Measurements from ENCODE around the gene IL4R. TPM values are rescaled to one million over a fixed set of nuclear protein-coding genes. Genes with fewer than 3 reads are reported as not detected.
A peak's percentile ranks its signal among the peaks of the same experiment; 100 is the strongest.

The IL4R gene
- total and polyA plus RNA-seq, 2 of the 13 experiments (the other 11 are each of a cell fraction or from before 2014, with no cell fraction given), result 15.9 to 49.6 TPM

DNA sequence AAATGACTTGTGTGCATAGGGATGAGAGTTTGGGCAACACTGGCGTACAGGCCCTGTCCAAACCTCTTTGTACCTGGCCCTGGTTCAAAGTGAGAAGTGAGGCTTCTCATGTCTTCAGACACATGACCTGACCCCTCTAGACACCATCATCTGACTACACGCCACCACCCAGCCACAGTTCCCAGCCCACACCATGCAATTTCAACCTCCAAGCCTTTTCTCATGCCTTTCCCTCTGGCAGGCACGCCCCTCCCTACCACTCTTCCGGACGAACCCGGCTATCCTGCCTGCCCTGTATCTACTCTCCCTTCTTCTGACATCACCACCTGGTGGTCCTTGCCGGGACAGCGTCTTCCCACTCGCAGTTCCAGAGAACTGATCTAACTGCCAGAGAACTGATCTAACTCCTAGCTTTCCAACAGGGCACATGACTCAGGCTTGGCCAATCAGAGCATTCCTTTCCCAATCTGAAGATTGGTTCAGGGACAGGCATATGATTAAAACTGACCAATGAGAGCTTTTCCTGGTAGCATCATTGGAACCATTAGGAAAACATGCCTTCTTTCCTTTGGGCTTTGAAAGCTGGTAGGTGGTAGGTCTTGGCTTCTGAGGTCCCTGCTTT lies 61.1 kb downstream of the IL4R start (continued):
- TF ChIP-seq KDM2A (CRISPR knock-in tag; IDR thresholded peaks at IDR 0.05; ENCODE audit: borderline replicate concordance, low read depth) (peak; percentile 69), ATF7-NPFF (CRISPR knock-in tag; IDR thresholded peaks at IDR 0.05; ENCODE audit: low read depth) (0 out of 2 replicates have a peak, but pooled peaks have one; percentile 52), ZBTB7B (CRISPR knock-in tag; IDR thresholded peaks at IDR 0.05) (0 out of 2 replicates have a peak, but pooled peaks have one; percentile 47), MIER2 (CRISPR knock-in tag; IDR thresholded peaks at IDR 0.05) (peak; percentile 51; the same call in 1 of the 2 replicates), SMC3 (IDR thresholded peaks at IDR 0.05; ENCODE audit: low read length) (peak; percentile 95), EHMT2 (IDR thresholded peaks at IDR 0.05; ENCODE audit: borderline replicate concordance, low read depth, low read length) (peak; percentile 48; the same call in 1 of the 2 replicates), CBX1 (IDR thresholded peaks at IDR 0.05; ENCODE audit: low read depth) (peak; percentile 40), SALL2 (CRISPR knock-in tag; IDR thresholded peaks at IDR 0.05) (no peak), ZFX (CRISPR knock-in tag; IDR thresholded peaks at IDR 0.05; ENCODE audit: low read depth) (0 out of 2 replicates have a peak, but pooled peaks have one; percentile 17), MIER3 (CRISPR knock-in tag; IDR thresholded peaks at IDR 0.05; ENCODE audit: borderline replicate concordance) (0 out of 2 replicates have a peak, but pooled peaks have one; percentile 31), SSRP1 (CRISPR knock-in tag; IDR thresholded peaks at IDR 0.05) (0 out of 2 replicates have a peak, but pooled peaks have one; percentile 60), GATAD1 (CRISPR knock-in tag; IDR thresholded peaks at IDR 0.05) (peak; percentile 71; the same call in 1 of the 2 replicates), ZNF543 (CRISPR knock-in tag; IDR thresholded peaks at IDR 0.05) (no peak), TEAD3 (CRISPR knock-in tag; optimal IDR thresholded peaks at IDR 0.05; ENCODE audit: borderline replicate concordance) (peak; percentile 40), ZC3H4 (CRISPR knock-in tag; IDR thresholded peaks at IDR 0.05; ENCODE audit: borderline replicate concordance) (no peak), ZNF792 (CRISPR knock-in tag; IDR thresholded peaks at IDR 0.05) (peak; percentile 79; the same call in 1 of the 2 replicates)
- TF ChIP-seq, protein P1, sequence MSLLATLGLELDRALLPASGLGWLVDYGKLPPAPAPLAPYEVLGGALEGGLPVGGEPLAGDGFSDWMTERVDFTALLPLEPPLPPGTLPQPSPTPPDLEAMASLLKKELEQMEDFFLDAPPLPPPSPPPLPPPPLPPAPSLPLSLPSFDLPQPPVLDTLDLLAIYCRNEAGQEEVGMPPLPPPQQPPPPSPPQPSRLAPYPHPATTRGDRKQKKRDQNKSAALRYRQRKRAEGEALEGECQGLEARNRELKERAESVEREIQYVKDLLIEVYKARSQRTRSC (CRISPR knock-in tag; IDR thresholded peaks at IDR 0.05; ENCODE audit: low read depth), result no peak
- TF ChIP-seq, protein P2, sequence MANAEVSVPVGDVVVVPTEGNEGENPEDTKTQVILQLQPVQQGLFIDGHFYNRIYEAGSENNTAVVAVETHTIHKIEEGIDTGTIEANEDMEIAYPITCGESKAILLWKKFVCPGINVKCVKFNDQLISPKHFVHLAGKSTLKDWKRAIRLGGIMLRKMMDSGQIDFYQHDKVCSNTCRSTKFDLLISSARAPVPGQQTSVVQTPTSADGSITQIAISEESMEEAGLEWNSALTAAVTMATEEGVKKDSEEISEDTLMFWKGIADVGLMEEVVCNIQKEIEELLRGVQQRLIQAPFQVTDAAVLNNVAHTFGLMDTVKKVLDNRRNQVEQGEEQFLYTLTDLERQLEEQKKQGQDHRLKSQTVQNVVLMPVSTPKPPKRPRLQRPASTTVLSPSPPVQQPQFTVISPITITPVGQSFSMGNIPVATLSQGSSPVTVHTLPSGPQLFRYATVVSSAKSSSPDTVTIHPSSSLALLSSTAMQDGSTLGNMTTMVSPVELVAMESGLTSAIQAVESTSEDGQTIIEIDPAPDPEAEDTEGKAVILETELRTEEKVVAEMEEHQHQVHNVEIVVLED (CRISPR knock-in tag; IDR thresholded peaks at IDR 0.05; ENCODE audit: borderline replicate concordance), result peak; percentile 34; the same call in 1 of the 2 replicates
- TF ChIP-seq, protein P3, sequence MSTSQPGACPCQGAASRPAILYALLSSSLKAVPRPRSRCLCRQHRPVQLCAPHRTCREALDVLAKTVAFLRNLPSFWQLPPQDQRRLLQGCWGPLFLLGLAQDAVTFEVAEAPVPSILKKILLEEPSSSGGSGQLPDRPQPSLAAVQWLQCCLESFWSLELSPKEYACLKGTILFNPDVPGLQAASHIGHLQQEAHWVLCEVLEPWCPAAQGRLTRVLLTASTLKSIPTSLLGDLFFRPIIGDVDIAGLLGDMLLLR (CRISPR knock-in tag; IDR thresholded peaks at IDR 0.05), result no peak
- TF ChIP-seq, protein P4, sequence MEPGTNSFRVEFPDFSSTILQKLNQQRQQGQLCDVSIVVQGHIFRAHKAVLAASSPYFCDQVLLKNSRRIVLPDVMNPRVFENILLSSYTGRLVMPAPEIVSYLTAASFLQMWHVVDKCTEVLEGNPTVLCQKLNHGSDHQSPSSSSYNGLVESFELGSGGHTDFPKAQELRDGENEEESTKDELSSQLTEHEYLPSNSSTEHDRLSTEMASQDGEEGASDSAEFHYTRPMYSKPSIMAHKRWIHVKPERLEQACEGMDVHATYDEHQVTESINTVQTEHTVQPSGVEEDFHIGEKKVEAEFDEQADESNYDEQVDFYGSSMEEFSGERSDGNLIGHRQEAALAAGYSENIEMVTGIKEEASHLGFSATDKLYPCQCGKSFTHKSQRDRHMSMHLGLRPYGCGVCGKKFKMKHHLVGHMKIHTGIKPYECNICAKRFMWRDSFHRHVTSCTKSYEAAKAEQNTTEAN (CRISPR knock-in tag; conservative IDR thresholded peaks at IDR 0.05), result no peak
- TF ChIP-seq, protein P5, sequence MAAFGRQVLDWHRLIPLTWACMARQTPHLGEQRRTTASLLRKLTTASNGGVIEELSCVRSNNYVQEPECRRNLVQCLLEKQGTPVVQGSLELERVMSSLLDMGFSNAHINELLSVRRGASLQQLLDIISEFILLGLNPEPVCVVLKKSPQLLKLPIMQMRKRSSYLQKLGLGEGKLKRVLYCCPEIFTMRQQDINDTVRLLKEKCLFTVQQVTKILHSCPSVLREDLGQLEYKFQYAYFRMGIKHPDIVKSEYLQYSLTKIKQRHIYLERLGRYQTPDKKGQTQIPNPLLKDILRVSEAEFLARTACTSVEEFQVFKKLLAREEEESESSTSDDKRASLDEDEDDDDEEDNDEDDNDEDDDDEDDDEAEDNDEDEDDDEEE (CRISPR knock-in tag; IDR thresholded peaks at IDR 0.05), result 0 out of 2 replicates have a peak, but pooled peaks have one; percentile 38
- TF ChIP-seq, protein P6, sequence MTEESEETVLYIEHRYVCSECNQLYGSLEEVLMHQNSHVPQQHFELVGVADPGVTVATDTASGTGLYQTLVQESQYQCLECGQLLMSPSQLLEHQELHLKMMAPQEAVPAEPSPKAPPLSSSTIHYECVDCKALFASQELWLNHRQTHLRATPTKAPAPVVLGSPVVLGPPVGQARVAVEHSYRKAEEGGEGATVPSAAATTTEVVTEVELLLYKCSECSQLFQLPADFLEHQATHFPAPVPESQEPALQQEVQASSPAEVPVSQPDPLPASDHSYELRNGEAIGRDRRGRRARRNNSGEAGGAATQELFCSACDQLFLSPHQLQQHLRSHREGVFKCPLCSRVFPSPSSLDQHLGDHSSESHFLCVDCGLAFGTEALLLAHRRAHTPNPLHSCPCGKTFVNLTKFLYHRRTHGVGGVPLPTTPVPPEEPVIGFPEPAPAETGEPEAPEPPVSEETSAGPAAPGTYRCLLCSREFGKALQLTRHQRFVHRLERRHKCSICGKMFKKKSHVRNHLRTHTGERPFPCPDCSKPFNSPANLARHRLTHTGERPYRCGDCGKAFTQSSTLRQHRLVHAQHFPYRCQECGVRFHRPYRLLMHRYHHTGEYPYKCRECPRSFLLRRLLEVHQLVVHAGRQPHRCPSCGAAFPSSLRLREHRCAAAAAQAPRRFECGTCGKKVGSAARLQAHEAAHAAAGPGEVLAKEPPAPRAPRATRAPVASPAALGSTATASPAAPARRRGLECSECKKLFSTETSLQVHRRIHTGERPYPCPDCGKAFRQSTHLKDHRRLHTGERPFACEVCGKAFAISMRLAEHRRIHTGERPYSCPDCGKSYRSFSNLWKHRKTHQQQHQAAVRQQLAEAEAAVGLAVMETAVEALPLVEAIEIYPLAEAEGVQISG (CRISPR knock-in tag; IDR thresholded peaks at IDR 0.05), result peak; percentile 98

Data from HepG2 (cell line).